Measurements from ENCODE around the gene ATG2A.
A peak's percentile ranks its signal among the peaks of the same experiment; 100 is the strongest.

ATG2A gene

DNA sequence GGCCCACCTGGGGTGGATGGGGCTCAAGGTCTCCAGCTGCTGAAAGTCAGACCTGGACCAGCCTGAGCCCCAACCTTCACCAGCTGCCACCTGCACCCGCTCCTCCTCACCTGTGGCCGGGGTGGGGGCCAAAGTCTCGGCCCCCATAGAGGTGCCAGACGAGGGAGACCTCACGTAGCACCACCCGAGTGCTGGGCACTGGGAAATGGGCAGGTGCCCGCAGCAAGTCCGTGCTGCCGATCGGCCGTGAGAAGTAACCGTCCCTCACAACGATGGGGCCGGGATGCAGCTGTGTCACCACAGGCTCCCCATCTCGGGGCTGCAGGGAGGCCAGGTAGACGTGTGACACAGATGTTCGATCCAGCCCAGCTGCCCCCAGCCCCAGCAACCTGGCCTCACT lies 16.2 kb downstream of the ATG2A start:
- DNase-seq: no peak

DNA sequence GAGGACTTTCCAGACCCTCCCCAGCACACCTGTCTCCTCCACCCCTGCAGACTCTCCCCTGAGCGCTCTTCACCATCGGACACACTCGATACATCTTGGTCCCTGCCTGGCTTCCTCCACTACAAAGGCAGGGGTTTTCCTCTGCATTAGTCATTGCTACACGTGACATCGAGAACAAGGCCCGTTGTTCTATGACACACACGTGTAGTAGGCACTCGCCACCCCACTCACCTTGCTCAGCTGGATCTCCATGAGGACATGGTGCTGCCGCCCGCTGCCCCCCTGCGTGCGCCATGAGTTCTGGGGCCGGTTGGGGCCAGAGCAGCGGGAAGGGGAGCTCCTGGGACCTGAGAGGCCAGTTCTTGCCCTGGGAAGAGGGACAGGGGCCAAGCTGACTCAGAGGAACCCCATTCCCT lies 16.7 kb downstream of the ATG2A start:
- DNase-seq: peak; percentile 88

DNA sequence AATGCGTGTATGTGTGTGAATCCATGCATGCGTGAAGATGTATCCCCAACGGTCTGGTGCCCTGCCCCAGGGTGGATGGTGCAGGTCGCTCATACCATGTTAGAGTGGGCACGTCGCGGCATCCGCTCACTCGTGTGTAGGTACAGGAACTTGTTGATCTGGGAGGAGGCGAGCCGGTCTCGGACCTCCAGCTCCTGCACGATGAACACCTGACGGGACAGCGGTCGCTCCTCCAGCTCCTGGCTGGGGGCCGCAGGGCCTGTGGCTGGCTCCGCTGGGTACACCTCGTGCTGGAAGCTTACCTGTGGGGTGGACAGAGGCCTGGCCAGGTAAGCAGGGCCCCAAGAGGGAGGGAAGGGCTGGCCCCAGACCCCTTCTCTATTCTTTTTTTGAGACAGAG lies 18.5 kb downstream of the ATG2A start:
- no peak for DNase-seq

DNA sequence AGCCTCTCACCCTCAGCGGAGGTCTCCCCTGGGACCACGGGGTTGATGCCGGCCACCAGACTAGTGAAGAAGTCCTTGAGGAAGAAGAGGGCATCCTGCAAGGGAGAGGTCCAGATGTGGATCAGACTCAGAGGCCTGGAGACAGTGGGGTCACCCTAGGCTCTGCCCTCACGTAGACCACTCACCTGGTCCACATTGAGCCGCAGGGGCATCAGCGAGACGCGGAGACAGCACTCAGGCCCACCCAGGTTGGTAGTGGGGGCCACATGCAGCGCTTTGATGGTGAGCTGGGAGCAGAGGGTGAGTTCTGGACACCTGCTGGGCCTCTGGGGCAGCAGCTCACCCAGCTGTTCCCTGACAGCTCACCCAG lies 18.9 kb downstream of the ATG2A start:
- no peak for DNase-seq

DNA sequence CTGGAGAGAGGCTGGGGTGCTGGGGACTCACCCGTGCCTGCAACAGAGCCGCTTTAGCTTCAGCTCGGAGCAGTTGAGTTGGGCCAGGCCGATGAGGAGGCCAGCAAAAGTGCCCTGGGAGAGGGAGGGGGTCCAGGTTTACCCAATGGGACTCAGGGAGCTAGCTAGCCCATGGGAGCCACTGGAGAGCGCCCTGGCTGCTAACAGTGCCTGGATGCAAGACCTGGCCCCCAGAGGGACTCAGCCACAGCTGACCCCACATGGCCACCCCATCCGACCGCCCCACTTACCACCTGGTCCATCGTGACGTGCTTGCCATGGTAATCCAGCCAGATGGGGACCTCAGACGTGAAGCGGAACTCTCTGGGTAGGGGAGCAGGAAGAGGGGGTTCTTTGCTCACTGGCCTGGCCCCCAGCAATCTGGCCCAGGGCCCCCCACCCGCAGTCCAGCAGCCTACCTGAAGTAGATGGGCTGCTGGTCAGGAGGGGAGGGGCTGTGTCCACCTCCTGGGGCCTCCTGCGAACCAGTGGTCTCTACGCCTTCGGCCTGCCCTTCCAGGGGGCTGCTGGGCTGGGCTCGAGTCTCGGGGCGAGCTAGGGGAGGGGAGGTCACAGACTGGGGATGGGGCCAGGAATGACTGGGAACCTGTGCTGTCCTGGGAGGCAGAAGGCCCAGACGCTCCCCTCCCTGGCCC lies 19.5 kb downstream of the ATG2A start:
- no peak for DNase-seq

DNA sequence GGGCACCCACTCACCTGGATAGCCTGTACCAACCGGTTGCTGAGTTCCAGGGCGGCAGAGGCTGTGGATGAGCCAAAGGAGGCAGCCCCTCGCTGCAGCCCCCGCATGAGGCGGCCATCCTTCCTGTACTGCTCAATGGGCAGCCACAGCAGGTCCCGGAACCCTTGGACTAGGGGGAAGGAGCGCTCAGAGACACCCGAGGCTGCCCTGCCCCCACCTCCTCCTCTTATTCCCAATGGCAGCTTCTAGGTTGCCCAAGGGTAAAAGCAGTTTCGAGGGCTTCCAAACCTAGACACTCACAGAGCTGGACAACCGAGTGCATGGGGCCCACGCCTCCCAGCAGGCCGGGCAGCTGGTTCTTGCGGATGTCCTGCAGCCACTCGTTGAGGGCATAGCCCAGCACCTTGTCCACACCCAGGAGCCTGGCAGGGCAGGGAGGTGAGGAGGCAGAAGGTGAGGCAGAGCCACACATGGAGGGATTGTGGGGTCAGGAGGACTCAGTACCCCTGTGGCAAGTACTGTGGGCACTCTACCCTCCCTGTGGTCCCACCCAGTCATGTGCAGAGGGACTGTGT lies 20.5 kb downstream of the ATG2A start:
- no peak for DNase-seq

DNA sequence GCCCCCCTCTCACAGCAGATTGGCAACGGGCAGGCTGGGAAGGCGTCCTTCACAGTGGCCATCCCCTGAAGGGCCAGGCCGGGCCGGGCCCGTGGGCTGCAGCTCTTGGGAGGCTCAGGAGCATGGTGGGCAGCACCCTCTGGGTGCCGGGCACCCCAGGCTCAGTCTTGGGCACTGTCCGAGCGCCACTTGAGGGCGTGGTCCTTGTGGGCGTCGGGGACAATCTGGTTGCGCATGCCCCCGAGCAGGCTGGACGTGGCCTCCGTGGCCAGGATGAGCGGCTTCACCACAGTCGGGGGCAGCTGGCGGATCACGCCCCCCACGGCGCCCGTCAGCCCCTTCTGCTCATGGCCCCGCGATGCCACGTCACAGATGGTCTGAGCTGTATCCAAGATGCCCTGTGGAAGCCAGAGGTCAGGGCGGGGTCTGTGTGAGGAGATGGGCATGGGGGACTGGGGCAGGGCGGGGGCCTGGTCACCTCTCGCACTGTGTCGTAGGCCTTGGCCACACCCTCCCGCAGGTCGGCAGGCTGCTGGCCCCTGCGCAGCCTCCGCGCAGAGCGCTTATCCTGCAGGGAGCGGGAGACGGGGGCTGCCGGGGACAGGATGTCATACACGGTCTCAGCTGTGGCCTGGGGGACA lies 22.1 kb downstream of the ATG2A start:
- no peak for DNase-seq

DNA sequence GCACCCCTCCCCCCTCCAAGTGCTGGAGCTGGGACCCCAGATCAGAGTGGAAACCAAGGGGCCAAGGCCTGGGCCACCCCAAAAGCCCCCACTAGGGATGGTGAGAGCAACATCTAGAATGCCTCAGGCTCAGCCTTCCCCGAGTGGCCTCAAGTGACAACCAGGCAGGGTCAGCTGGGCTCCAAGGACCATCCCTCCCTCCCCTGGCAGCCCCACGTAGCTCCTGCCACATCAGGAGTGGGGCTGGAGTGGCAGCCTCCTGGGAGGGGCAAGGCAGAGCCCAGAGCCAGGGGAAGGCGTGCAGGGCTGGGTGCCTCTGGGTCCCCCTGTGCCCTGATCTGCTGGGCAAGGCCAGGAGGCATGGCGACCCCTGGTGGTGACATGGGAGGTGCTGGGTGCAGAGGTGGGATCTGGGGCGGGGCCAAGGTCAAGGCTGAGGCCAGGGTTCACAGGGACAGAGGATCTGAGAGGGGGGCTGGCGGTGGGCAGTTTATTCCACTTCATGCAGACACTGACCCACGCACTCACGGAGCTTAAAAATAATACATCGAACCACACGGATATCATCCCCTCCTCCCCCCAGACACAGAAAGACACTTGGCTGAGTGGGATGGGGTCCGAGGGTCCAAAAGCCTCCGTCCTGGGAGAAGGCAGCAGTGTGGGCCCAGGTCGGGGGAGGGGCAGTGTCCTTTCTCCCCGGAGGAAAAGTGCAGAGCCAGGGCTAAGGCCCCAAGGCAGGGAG lies 22.8 kb downstream of the ATG2A start:
- DNase-seq: peak; percentile 91

DNA sequence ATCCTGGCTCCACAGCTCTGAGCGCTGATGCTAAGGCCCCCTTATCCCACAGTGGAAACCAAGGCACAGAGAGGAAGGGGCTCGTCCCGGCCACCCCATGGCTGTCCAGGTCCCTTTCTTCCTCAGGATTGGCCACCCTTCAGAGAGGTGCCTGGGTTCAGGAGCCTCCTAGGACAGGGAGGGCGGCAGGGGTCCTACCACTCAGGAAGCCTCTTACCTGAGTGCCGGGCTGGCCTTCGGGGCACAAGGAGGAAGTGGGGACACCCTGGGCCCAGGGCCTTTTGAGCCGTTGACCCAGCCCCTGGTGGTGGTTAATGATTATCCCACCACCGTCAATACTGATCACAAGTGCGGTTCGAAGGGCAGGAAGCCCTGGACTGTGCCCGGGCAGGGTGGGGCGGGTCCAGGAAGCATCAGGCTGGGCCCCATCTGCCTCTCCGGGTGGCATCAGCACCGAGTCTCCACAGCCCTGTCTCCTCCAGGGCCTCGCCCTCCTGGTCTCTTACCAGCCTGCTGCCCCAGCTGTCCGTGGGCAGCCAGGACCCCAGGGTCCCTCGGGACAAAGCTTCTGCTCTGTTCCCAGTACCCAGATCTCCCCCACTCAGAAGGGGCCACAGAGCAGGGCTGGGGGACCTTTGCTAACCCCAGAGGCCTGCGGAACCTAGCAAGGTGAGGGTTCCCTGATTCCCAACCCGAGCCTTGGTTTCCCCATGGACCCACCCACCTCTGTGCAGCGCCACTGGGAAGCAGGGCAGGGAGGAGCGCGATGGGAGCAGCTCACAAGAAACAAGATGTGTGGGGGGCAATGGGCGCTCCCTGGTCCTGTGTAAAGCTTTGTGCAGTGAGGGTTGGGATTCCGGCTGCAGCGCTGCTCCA lies 23.6 kb downstream of the ATG2A start:
- DNase-seq: no peak

DNA sequence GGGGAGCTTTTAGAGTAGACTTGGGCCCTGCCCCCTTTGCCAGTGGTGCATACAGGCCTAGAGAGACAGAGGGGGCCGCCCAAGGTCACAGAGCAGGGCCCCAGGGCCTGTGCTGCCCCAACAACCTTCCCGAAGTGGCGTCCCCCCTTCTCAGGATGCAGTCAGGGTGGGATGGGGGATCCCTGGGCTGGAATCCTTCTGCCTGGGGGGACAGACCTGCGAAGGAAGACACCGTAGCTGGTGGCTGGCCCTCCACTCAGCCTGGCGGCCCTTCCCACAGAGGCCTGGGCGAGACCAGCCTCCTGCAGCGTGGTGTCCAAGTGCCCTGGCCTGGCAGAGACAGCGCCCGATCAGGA lies 24.2 kb downstream of the ATG2A start:
- no peak for DNase-seq

DNA sequence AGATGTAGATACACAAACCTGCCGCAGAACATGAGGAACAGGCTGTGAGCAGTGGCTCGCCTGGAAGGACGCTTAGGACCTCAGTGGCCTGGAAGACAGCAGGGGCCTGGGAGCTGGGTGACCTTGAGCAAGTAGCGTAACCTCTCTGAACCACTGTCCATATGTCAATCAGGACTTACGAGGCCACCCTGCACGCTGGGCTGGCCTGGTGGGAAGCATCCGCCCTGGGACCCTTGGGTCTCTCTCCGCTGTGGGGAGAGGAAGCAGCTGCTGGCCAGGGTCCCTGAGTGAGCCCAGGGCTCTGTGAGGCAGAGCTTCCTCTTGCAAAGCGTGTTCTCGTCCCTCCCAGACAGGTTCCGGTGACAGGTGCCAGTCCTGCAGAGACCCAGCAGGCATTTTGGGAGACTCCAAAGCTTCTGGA lies 24.6 kb downstream of the ATG2A start:
- DNase-seq: no peak

DNA sequence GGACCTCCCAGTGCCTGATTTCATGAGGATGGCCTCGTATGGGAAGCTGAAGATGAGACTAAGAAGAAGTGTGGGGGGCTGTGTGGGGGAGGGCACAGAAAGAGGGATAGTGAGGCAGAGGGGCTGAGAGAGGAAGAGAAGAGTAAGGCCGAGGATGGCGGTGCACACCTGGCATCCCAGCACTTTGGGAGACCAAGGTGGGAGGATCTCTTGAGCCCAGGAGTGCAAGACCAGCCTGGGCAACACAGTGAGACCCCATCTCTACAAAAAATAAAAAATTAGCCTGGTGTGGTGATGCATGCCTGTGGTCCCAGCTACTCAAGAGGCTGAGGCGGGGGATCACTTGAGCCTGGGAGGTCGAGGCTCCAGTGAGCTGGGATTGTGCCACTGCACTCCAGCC lies 25.1 kb downstream of the ATG2A start:
- no peak for DNase-seq

DNA sequence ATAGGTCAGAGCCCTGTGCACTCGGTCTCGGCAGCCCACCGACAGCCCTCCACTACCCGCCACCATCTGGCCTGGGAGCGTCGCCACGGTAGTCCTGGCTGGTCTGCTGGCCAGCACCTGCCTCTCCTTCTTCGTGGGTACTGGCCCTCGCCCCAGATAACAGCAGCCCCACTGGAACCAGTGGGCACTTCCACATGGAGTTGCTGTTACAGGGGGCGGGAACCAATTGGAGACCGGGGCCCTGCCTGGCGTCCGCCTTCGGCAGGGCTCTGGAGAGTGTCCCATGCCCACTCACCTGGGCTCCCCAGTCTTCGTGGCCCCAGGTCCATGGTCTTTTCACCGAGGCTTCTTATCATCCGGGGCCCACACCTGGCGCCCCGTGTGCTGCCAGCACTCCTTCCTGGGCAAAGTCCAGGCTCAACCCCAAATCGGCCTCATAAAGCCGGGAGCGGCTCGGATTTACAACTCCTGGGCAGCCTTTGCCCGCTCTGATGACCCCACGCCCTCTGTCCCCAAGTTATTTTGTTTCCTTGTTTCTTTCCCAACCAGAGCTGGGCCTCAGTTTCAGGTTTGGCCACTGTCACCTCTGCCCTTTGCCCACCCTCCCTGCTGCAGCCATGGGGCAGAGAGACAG lies 25.7 kb downstream of the ATG2A start:
- no peak for DNase-seq

DNA sequence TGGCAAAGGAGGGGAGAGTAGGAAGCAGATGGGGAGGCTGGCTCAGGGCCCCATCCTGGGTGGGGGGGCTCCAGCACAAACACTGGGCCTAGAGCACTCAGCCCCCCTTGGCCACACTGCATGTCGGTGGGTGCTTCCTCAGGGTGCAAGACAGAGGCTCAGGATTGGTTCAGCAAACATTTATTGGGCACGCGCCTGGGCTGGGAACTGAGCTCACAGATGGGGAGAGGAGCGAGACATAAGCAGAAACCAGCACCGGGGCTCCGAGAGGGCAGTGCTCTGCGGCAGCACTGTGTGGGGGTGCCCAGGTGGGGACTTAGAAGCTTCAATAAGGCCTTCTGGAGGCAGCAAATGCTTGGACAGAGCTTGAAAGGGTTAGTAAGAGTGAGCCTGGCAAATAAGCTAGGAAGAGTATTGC lies 26.5 kb downstream of the ATG2A start:
- DNase-seq: no peak

DNA sequence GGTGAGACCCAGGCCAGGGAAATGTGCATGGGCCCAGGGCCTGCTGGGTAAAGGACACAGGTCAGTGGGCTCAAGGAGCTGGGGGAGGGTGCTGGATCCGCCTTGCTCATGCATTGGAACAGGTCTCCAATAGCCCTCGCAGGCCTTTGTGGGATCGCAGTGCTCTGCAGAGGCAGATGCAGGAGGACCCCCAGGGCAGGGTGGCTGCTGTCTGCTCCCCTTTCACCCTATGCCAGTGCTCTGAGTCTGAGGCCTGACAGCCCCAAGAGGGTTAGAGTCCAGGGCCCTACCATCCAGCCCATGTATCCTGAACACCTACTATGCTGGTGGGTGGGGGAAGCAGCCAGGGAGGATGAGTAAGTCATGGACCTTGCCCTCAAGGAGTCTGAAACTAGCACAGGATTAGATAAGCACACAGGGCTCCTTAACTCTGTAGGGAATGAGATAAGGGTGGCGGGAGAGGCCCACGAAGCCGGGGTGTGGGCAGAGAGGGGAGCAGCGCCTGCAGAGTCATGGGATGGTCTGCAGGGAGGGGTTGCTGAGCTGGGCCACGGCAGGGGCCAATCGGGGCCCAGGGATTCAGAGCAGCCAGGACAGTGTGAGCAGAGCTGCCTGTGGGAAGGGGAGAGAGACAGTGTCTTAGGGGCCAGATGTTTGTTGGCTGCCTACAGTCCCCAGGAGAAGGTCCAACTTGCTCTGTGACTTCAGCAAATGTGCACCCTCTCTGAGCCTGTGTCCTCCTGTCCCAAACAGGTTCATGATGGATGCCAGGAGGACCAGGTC lies 28.1 kb downstream of the ATG2A start:
- DNase-seq: no peak

DNA sequence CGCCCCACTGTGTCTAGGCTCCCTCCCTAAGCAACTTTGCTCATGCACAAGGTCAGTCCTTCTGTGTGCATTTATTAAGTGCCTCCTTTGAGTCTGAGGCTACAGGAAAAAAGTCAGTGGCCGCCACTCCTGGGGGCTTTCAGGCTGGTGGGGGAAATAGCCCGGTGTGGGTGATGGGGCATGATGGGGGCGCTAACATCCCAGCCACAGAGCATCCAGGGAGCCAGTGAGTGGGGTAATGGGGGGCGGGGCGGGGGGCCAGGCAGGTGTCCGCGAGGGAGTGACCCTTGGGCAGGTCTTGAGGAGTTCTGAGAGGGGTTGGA lies 28.6 kb downstream of the ATG2A start:
- DNase-seq: no peak

DNA sequence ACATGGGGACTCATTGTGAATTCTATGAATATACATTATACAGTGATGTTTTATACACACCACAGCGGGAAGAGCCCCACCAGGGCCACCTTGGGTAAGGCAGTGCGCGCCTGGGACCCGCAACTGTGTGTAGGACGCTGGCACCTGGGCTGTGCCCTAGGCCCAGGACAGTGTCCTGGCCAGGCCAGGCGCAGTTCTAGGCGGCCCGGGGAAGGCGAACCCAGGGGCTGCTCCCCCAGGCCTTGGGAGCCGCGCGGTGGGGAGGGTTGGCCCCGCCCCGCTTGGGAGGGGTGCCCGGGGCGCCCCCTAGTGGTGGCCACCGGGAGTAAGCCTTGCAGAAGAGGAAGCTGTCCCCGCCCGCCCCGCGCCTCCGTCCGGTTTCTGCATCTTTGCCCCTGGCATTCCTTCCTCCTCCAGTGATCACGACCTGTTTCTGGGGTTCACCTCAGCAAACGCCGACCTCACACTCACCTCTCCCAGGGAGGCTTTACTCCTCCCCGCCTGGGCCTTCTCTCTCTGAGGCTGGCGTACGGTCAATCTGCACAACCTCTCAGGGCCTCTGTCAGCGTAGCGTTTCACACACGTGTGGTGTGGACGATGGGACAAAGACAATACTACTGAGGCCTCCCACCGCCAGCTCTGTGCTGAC lies 29.1 kb downstream of the ATG2A start:
- peak; percentile 90 for DNase-seq

DNA sequence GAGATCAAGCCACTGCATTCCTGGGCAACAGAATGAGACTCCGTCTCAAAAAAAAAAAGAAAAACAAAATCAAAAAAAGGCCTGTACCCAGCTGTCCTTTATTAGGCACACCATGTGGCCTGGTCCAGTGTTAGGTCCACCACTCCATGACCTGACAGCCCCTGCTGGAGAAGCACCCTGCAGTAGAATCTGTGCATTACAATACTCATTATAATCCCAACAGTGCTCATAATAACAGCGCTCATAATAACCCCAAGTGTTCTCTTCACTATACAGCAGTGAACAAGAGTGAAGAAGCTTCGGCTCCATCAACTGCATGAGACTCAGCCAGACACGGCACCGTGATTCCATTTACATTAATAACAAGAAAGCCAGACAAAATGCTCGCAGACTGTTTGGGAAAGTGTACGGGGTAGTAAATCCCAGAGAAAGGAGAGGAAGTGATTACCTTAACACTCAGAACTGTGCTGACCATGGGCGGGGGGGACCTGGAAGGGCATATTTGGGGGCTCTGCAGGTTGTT lies 29.7 kb downstream of the ATG2A start:
- no peak for DNase-seq

DNA sequence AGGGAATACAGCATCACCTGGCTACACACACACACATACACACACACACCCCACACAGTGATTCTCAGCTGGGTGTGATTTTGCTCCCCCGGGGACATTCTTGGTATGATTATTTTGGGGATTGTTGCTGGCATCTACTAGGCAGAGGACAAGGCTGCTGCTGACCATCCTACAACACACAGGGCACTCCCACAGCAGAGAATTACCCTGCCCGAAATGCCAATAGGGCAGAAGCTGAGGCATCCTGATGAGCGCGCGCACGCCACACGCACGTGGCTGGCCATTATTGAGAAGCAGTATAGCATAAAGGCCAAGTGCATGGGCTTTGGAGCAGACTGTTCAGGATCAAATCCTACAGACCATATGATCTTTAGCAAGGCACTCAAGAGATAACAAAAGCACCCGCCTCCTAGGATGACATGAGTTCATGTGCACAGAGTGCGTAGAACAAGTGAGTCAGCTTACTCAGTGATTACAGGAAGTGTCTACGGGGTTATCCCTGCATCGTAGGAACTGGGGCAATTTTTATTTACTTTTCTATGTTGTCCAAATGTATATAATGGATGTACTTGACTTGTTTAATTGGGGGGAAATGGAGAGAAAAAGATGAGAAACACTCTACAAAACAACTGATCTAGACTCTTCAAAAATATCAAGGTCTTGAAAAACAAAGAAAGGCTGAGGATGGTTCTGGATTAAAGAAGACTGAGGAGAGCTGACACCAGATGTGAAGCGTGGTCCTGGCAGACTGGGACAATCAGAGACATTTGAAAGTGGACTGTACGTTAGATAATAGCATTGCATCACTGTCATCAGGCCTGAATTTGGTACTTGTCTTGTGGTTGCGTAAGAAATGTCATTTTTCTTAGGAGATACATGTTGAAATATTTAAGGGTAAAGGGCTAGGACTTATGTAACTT lies 31.4 kb downstream of the ATG2A start:
- peak; percentile 73 for DNase-seq

DNA sequence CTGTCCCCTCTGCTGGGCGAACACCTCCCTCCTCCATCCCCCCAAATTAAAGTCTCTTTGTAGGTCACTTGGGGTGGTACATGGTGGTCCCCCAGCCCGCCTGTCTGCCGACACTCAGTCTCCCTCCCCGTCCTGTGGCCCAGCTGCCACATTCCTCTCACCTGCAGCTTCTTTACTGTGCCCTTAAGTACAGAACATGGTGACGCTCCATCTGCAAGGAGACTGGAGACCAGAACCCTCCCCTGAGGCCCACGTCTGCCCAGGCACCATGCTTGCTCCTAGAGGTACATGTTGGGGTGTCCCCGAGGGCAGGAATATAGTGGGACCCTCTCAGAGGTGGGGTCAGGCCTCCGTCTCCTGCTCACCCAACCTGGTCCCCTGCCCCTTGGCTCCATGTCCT lies 33.0 kb downstream of the ATG2A start:
- no peak for DNase-seq

All from activated CD4-positive, alpha-beta T cell treated with anti-CD3 and anti-CD28 coated beads, Interleukin-10, Interleukin-2, amounts not matched to agents 100 ng/mL and 50 ng/mL, durations not matched to agents 16 hours and 8 hours (primary cell).